HEK293 (cell line): Measurements from ENCODE around the gene TRAF3IP1.

ENCODE experiments used
- CTCF ChIA-PET: fragments of 350-600 bp; formaldehyde crosslinking; extraction: SDS; loops from one replicate; lab custom pipeline; 2021; ENCODE audit warnings: antibody characterized with exemption; lab: Yijun Ruan, JAX
- POLR2A ChIA-PET: fragments of 300-600 bp; formaldehyde crosslinking; extraction: SDS; loops from one replicate; lab custom pipeline; 2020; ENCODE audit warnings: antibody characterized with exemption, inconsistent platforms; lab: Yijun Ruan, JAX
- H3K27ac ChIP-seq: fragments of 200-500 bp; sonication (Bioruptor generic); 2 replicates; pipeline ENCODE4 v1.5.1; 2014; ENCODE audit warnings: low read depth, low read length, control low read depth, inconsistent platforms; ENCODE audit errors: extremely low read depth
- H3K36me3 ChIP-seq, 2 experiments: fragments of 200-500 bp in 1 of 2; sonication (Bioruptor generic) in 1 of 2; 1 replicate in 1 of 2; 2 replicates in 1 of 2; pipeline ENCODE4 v1.5.1; 2014 to 2017; ENCODE audit warnings: inconsistent platforms in 2 of 2, low read length in 2 of 2; ENCODE audit not compliant: control insufficient read depth in 2 of 2, insufficient read depth in 1 of 2
- H3K4me1 ChIP-seq: fragments of 200-500 bp; sonication (Bioruptor generic); 2 replicates; pipeline ENCODE4 v1.5.1; 2014; ENCODE audit warnings: mild to moderate bottlenecking, low read length, inconsistent platforms; ENCODE audit not compliant: control insufficient read depth, insufficient read depth
- H3K4me3 ChIP-seq: 2 replicates; pipeline ENCODE4 v1.5.1; 2011; ENCODE audit warnings: low read depth, mild to moderate bottlenecking, control low read depth, low read length, moderate library complexity
- H3K9me3 ChIP-seq: fragments of 200-500 bp; sonication (Bioruptor generic); 2 replicates; pipeline ENCODE4 v1.5.1; 2014; ENCODE audit warnings: low read depth, low read length, inconsistent platforms; ENCODE audit not compliant: control insufficient read depth, insufficient read depth
- GLIS2 ChIP-seq: fragments of 450-650 bp; formaldehyde crosslinking; IDR thresholded peaks from 2 replicates; pipeline ENCODE4 v1.5.1; 2016; ENCODE audit warnings: missing biosample characterization, missing genetic modification characterization
- SP2 ChIP-seq: fragments of 450-650 bp; formaldehyde crosslinking; IDR thresholded peaks from 2 replicates; pipeline ENCODE4 v1.5.1; 2016; ENCODE audit warnings: missing biosample characterization, missing genetic modification characterization
- SP3 ChIP-seq: fragments of 450-650 bp; formaldehyde crosslinking; IDR thresholded peaks from 2 replicates; pipeline ENCODE4 v1.5.1; 2016; ENCODE audit warnings: missing biosample characterization, missing genetic modification characterization
- SP7 ChIP-seq: fragments of 450-650 bp; formaldehyde crosslinking; IDR thresholded peaks from 2 replicates; pipeline ENCODE4 v1.5.1; 2016; ENCODE audit warnings: missing biosample characterization, missing genetic modification characterization
- TRIM28 ChIP-seq: IDR thresholded peaks from 2 replicates; pipeline ENCODE4 v1.6.1; 2011; ENCODE audit warnings: low read length, control low read depth, borderline replicate concordance
- ZBTB17 ChIP-seq: fragments of 450-650 bp; formaldehyde crosslinking; IDR thresholded peaks from 2 replicates; pipeline ENCODE4 v1.5.1; 2016; ENCODE audit warnings: missing biosample characterization, missing genetic modification characterization
- ZFHX2 ChIP-seq: fragments of 450-650 bp; formaldehyde crosslinking; conservative IDR thresholded peaks from 2 replicates; pipeline ENCODE4 v1.5.1; 2016; ENCODE audit warnings: missing biosample characterization, missing genetic modification characterization
- ZFP69B ChIP-seq: fragments of 450-650 bp; formaldehyde crosslinking; IDR thresholded peaks from 2 replicates; pipeline ENCODE4 v1.5.1; 2016; ENCODE audit warnings: missing biosample characterization, missing genetic modification characterization
- ZIC2 ChIP-seq: fragments of 450-650 bp; formaldehyde crosslinking; IDR thresholded peaks from 2 replicates; pipeline ENCODE4 v1.5.1; 2016; ENCODE audit warnings: missing biosample characterization, missing genetic modification characterization
- ZNF132 ChIP-seq: fragments of 450-650 bp; formaldehyde crosslinking; IDR thresholded peaks from 2 replicates; pipeline ENCODE4 v1.5.1; 2017; ENCODE audit warnings: missing biosample characterization, missing genetic modification characterization, borderline replicate concordance
- ZNF292 ChIP-seq: fragments of 450-650 bp; formaldehyde crosslinking; IDR thresholded peaks from 2 replicates; pipeline ENCODE4 v1.5.1; 2016; ENCODE audit warnings: low read depth, missing biosample characterization, missing genetic modification characterization, borderline replicate concordance
- ZNF324 ChIP-seq: fragments of 450-650 bp; formaldehyde crosslinking; IDR thresholded peaks from 2 replicates; pipeline ENCODE4 v1.5.1; 2016; ENCODE audit warnings: missing biosample characterization, missing genetic modification characterization
- ZNF341 ChIP-seq: fragments of 450-650 bp; formaldehyde crosslinking; IDR thresholded peaks from 2 replicates; pipeline ENCODE4; 2016; ENCODE audit warnings: low read depth, missing biosample characterization, missing genetic modification characterization
- ZNF366 ChIP-seq: fragments of 450-650 bp; formaldehyde crosslinking; conservative IDR thresholded peaks from 2 replicates; pipeline ENCODE4 v1.5.1; 2016; ENCODE audit warnings: missing biosample characterization, missing genetic modification characterization
- ZNF394 ChIP-seq: fragments of 450-650 bp; formaldehyde crosslinking; IDR thresholded peaks from 2 replicates; pipeline ENCODE4 v1.5.1; 2016; ENCODE audit warnings: missing biosample characterization, missing genetic modification characterization, mild to moderate bottlenecking, moderate library complexity, borderline replicate concordance
- ZNF398 ChIP-seq: fragments of 450-650 bp; formaldehyde crosslinking; IDR thresholded peaks from 2 replicates; pipeline ENCODE4 v1.5.1; 2017; ENCODE audit warnings: missing biosample characterization, missing genetic modification characterization
- ZNF518A ChIP-seq: fragments of 450-650 bp; formaldehyde crosslinking; conservative IDR thresholded peaks from 2 replicates; pipeline ENCODE4 v1.5.1; 2016; ENCODE audit warnings: low read depth, missing biosample characterization, missing genetic modification characterization
- ZNF548 ChIP-seq: fragments of 450-650 bp; formaldehyde crosslinking; IDR thresholded peaks from 2 replicates; pipeline ENCODE4 v1.5.1; 2016; ENCODE audit warnings: missing biosample characterization, missing genetic modification characterization
- ZNF549 ChIP-seq: fragments of 450-650 bp; IDR thresholded peaks from 2 replicates; pipeline ENCODE4 v1.5.1; 2018; ENCODE audit warnings: missing biosample characterization, missing genetic modification characterization, mild to moderate bottlenecking, inconsistent platforms, moderate library complexity
- ZNF629 ChIP-seq: fragments of 450-650 bp; formaldehyde crosslinking; IDR thresholded peaks from 2 replicates; pipeline ENCODE4 v1.5.1; 2017; ENCODE audit warnings: missing biosample characterization, missing genetic modification characterization
- ZNF660 ChIP-seq: fragments of 450-650 bp; IDR thresholded peaks from 2 replicates; pipeline ENCODE4 v1.5.1; 2018; ENCODE audit warnings: missing biosample characterization, mild to moderate bottlenecking, missing genetic modification characterization
- ZNF692 ChIP-seq: fragments of 450-650 bp; formaldehyde crosslinking; IDR thresholded peaks from 2 replicates; pipeline ENCODE4 v1.5.1; 2016; ENCODE audit warnings: missing biosample characterization, missing genetic modification characterization
- TF ChIP-seq, protein P1 (sequence below): fragments of 450-650 bp; formaldehyde crosslinking; IDR thresholded peaks from 2 replicates; pipeline ENCODE4 v1.5.1; 2016; ENCODE audit warnings: missing biosample characterization, missing genetic modification characterization

Gene TRAF3IP1

DNA sequence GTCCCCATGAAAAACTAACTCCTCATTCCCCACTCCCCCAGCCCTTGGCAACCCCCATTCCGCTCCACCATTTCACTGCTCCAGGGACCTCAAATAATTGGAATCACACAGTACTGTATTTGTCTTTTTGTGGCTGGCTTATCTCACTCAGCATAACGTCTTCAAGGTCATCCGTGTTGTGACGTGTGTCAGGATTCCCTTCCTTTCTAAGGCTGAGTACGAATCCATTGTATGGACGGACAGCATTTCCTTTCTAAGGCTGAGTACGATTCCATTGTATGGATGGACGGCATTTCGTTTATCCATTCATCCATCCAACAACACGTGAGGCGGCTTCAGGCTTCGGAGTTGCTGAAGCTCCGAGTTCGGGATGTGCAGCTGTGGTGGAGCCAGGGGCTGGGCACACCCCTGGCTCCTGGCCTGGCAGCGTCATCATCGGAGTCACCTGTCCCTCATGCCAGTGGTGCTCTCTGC lies 105.2 kb downstream of the TRAF3IP1 start:
- Histone ChIP-seq H3K4me3 (peak overlapping the region; percentile 85), H3K27ac (peak overlapping the region; percentile 96; the same call in 1 of the 2 replicates), H3K9me3 (no peaks in the 10 kb centered on the region), H3K4me1 (peaks cover 7% of the 10 kb centered on the region; the same call in 1 of the 2 replicates), H3K36me3 (peaks cover 0 to 10% of the 10 kb centered on the region in 2 experiments; a peak in 1 of 3 replicates)
- ChIA-PET POLR2A (no interaction called here), CTCF (interaction anchor here (1.0 kb wide), 1 partner anchor 35 kb away, joined by 3 read pairs; no protein-coding TSS in a partner anchor)
- TF ChIP-seq ZBTB17 (tag by site-specific recombination) (peak; percentile 93), ZNF518A (no peak), ZNF660 (tag by site-specific recombination) (no peak), ZNF692 (tag by site-specific recombination) (no peak), ZNF549 (no peak), GLIS2 (tag by site-specific recombination) (no peak), ZNF132 (tag by site-specific recombination) (no peak), ZNF394 (tag by site-specific recombination) (no peak), ZIC2 (tag by site-specific recombination) (no peak), ZNF324 (tag by site-specific recombination) (no peak), ZNF366 (0 out of 2 replicates have a peak, but pooled peaks have one; percentile 10)

DNA sequence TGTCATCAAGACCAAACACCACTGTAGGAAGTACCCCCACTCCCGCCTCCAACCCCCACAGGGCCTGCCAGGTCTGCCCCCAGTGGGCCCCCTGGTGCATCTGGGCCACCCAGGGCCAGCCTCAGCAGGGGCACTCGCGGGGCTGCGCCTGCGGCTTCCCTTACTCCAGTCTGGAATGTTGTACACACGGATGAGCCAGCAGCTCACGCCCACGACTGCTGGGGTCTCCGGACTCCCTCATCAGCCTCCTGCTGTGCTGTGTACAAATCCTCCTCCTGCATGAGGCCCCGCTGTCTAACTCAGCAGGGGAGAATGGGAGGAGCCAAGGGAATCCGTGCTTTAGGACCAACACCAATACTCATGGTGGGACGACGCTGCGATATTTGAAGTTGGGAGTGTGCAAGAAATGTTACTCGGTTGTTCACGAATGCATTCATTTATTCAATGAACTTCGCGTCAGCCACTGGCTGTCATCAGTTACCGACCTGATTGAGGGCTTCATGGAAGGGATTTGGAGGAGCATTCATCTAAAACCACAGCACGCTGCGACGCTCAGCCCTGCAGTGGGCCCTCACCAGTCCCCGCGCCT lies 105.8 kb downstream of the TRAF3IP1 start:
- CTCF ChIA-PET: interaction anchor here (1.0 kb wide), 1 partner anchor 35 kb away, joined by 3 read pairs; no protein-coding TSS in a partner anchor
- TF ChIP-seq ZNF292 (tag by site-specific recombination): no peak
- peak; percentile 33; the same call in 1 of the 2 replicates for TF ChIP-seq ZNF394 (tag by site-specific recombination)
- TF ChIP-seq SP7 (tag by site-specific recombination): peak; percentile 91
- TF ChIP-seq TRIM28: 0 out of 2 replicates have a peak, but pooled peaks have one; percentile 32
- peak; percentile 58 for TF ChIP-seq SP2 (tag by site-specific recombination)
- TF ChIP-seq ZNF548 (tag by site-specific recombination): no peak
- TF ChIP-seq, protein P1, sequence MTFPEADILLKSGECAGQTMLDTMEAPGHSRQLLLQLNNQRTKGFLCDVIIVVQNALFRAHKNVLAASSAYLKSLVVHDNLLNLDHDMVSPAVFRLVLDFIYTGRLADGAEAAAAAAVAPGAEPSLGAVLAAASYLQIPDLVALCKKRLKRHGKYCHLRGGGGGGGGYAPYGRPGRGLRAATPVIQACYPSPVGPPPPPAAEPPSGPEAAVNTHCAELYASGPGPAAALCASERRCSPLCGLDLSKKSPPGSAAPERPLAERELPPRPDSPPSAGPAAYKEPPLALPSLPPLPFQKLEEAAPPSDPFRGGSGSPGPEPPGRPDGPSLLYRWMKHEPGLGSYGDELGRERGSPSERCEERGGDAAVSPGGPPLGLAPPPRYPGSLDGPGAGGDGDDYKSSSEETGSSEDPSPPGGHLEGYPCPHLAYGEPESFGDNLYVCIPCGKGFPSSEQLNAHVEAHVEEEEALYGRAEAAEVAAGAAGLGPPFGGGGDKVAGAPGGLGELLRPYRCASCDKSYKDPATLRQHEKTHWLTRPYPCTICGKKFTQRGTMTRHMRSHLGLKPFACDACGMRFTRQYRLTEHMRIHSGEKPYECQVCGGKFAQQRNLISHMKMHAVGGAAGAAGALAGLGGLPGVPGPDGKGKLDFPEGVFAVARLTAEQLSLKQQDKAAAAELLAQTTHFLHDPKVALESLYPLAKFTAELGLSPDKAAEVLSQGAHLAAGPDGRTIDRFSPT (tag by site-specific recombination): peak; percentile 82
- TF ChIP-seq ZNF341 (tag by site-specific recombination): peak; percentile 48; the same call in 1 of the 2 replicates
- TF ChIP-seq ZNF398 (tag by site-specific recombination): peak; percentile 91
- peak; percentile 36; the same call in 1 of the 2 replicates for TF ChIP-seq SP3 (tag by site-specific recombination)
- peak; percentile 69; the same call in 1 of the 2 replicates for TF ChIP-seq ZFP69B (tag by site-specific recombination)
- peak; percentile 42; the same call in 1 of the 2 replicates for TF ChIP-seq ZNF629
- peak; percentile 90 for TF ChIP-seq ZFHX2 (tag by site-specific recombination)

More for the DNA sequence above, 105.8 kb downstream of the TRAF3IP1 start:
- H3K4me1 ChIP-seq: peaks cover 8% of the 10 kb centered on the region
- H3K27ac ChIP-seq: peak overlapping the region; percentile 96
- no peaks in the 10 kb centered on the region for H3K9me3 ChIP-seq
- POLR2A ChIA-PET: no interaction called here
- peak overlapping the region; percentile 85 for H3K4me3 ChIP-seq
- peaks cover 0 to 13% of the 10 kb centered on the region in 2 experiments; a peak in 1 of 3 replicates for H3K36me3 ChIP-seq
